Stimulated activated CD4-positive, alpha-beta T cell treated with anti-CD3 and anti-CD28 coated beads, Interleukin-1b, Interleukin-23, amount 100 ng/mL, for 48 hours (primary cell): Measurements from ENCODE around the gene OR10AG1.

Experiments used
- DNase-seq: peaks from one replicate; pipeline ENCODE4 v3.0.0-alpha.2; 2020

The OR10AG1 gene

GRCh38 chr11:55969845-55970244 lies at the start of gene OR10AG1:
Gene OR10AG1, minus strand, starts transcription at chr11:55969945. Its CDS starts 38 bp downstream, at chr11:55969907.
- no peak for DNase-seq

DNA sequence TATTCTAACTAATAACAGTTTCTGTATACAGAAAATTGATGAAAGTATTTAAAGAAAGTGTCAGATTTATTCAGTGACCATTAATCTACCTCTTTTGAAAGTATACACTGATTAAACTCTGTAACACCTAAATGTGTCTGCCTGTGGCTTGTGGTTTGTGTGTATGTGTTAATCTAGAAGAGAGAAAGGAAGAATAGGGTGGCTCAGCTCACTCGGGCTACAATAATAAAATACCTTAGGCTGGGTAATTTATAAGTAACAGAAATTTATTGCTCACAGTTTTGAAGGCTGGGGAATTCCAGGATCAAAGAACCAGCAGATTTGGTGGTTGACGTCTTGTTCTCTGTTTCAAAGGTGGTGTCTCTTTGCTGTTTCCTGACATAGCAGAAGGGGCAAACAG lies 44.1 kb upstream of the OR10AG1 start:
- no peak for DNase-seq

- no peak for DNase-seq
Measured at GRCh38 chr11:56010716-56011115, 41.0 kb upstream of the OR10AG1 start.

DNA sequence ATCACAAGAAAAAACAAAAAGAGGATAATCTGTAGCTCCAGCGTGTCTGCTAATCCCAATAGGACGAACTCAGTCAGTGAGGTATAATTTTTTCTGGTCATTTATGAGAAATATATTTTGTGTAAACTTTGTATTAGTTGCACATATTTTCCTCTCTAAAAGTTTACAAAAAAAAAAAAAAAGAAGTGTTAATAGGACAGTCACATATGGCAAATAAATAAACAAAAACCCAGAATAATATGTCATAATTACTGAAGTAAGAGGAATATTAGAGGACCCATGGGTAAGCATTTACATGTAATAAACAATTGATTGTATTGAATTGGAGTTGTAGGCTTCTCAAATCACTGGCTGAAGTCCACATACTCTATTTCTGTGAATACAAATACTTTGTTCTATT lies 24.8 kb upstream of the OR10AG1 start, which contains the start of gene OR5F1:
Gene OR5F1, minus strand, starts transcription at position 101 of the 400 bp plus-strand sequence. Its CDS starts 0 bp downstream, at position 101.
- DNase-seq, result no peak

- DNase-seq, result no peak
Measured at GRCh38 chr11:55970935-55971334, 1.2 kb upstream of the OR10AG1 start.

DNA sequence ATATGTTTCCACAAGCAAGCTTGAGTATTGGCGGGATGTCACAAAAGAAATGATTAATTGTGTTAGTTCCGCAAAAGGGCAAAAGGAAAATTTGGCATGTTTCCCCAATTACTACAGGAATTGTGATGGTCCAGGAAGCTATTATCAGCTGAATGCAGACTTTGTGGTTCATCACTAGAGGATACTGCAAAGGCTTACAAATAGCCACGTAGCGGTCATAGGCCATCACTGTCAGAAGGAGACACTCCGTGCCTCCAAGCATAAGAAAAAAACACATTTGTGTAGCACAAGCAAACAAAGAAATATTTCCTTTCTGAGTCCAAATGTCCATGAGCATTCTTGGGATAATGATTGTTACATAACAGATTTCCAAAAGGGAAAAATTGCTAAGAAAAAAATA lies 1.8 kb downstream of the OR10AG1 start:
- DNase-seq, result no peak

DNA sequence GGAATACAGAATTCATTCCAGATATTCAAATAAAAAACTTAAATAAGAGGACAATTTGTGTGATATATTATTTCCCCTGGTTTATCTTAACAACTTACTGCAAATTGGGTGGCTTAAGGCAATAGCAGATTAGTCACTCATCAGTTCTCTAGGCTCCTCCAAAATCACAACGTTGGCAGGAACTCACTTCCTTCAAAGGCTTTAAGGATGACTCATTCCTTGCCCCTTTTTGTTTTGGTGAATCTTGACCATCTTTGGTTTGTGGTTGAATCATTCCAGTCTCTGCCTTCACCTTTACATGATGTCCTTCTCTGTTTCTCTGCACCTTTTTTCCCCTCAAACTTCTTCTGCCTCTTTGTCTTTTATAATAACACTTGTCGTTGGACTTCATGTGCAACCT lies 3.4 kb downstream of the OR10AG1 start:
- no peak for DNase-seq

GRCh38 chr11:55956521-55956920 lies 13.2 kb downstream of the OR10AG1 start:
- DNase-seq, result no peak

DNA sequence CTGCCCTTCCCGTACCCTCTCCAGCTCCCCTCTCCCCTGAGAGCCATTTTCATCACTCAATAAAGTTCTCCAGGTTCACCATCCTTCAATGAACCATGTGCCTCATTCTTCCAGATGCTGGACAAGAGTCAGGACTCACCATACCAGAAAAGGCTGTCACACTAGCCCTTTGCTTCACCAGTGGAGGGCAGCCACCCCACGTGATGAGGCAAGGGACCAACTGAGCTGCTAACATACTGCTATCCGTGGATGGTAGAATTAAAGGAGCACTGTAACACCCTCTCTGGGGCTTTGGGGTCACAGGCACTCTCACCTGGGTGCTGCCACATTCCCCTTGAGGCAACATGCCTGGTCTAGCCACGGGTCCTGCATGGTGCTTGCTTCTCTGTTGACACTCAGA lies 20.4 kb downstream of the OR10AG1 start:
- DNase-seq, result no peak

GRCh38 chr11:55942785-55943392 lies 26.9 kb downstream of the OR10AG1 start:
- DNase-seq, result no peak

- DNase-seq, result no peak
Measured at GRCh38 chr11:55936300-55936699, 33.4 kb downstream of the OR10AG1 start, which contains the start of gene OR5I1. Gene OR5I1, minus strand, starts transcription at chr11:55936400. Its CDS starts 0 bp downstream, at chr11:55936400.

DNA sequence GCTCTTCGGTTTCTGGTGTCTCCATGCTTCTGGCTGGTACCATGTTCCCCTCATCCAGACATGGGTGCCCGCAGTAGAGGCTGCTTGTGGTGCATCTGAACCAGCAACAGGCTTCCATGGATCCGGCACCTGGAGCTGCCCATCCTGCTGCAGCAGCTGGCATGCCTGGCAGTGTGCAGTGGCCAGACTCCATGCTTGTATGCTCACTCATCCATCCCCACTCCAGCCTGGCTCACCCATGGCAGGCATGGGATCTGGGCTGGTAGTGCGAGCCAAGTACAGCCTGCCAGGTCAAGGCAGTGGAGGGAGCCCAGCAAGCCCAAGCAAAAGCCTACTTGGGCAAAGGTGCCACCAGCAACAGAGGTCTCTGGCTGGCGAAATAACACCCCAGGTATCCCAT lies 49.2 kb downstream of the OR10AG1 start:
- no peak for DNase-seq
